GM12891 (cell line): ENCODE results near the gene H2AZ2.

Experiments used
- PAX5 ChIP-seq: IDR thresholded peaks from 2 replicates; pipeline ENCODE4 v1.6.1; 2011; ENCODE audit warnings: low read length, moderate library complexity, mild to moderate bottlenecking; ENCODE audit not compliant: insufficient read depth, severe bottlenecking
- POLR2A ChIP-seq: IDR thresholded peaks from 2 replicates; pipeline ENCODE4 v1.6.1; 2011; ENCODE audit warnings: low read depth, low read length, control low read depth
- POLR2AphosphoS5 ChIP-seq: IDR thresholded peaks from 2 replicates; pipeline ENCODE4 v1.6.1; 2011; ENCODE audit warnings: low read depth, low read length, control low read depth
- SPI1 ChIP-seq: IDR thresholded peaks from 2 replicates; pipeline ENCODE4 v1.6.1; 2011; ENCODE audit warnings: low read depth, low read length, control low read depth
- TAF1 ChIP-seq: IDR thresholded peaks from 2 replicates; pipeline ENCODE4 v1.6.1; 2011; ENCODE audit warnings: low read depth, low read length, control low read depth

GRCh38 chr7:44845451-44845850, 2.4 kb downstream of the H2AZ2 start:
- TF ChIP-seq POLR2A (no peak), POLR2AphosphoS5 (no peak), TAF1 (no peak), SPI1 (no peak), PAX5 (no peak)
